SK-N-SH (cell line): ENCODE measurements around the gene SPON2.
A peak's percentile ranks its signal among the peaks of the same experiment; 100 is the strongest.

Experiments
- CHD2 ChIP-seq: fragments of 150-350 bp; IDR thresholded peaks from 2 replicates; pipeline ENCODE4 v1.6.1; 2018; ENCODE audit warnings: low read length; ENCODE audit not compliant: partially characterized antibody
- ELF1 ChIP-seq: IDR thresholded peaks from 2 replicates; pipeline ENCODE4 v1.4.0; 2012
- EP300 ChIP-seq, 2 experiments: IDR thresholded peaks; 2 replicates each; pipeline versions ENCODE4 v1.4.0 to v1.6.1; 2012; ENCODE audit warnings: borderline replicate concordance in 1 of 2, low read depth in 1 of 2, low read length in 1 of 2
- MEF2A ChIP-seq: IDR thresholded peaks from 2 replicates; pipeline ENCODE4 v1.4.0; 2012; ENCODE audit warnings: low read depth, borderline replicate concordance
- RCOR1 ChIP-seq: fragments of 150-350 bp; IDR thresholded peaks from 2 replicates; pipeline ENCODE4 v1.6.1; 2017; ENCODE audit warnings: antibody characterized with exemption, low read length
- RXRA ChIP-seq: IDR thresholded peaks from 2 replicates; pipeline ENCODE4 v1.4.0; 2012; ENCODE audit warnings: low read depth, mild to moderate bottlenecking, borderline replicate concordance
- TAF1 ChIP-seq: IDR thresholded peaks from 2 replicates; pipeline ENCODE4 v1.6.1; 2012; ENCODE audit warnings: low read depth, mild to moderate bottlenecking, low read length, moderate library complexity, borderline replicate concordance
- TF ChIP-seq, protein P1 (sequence below): fragments of 200-600 bp; sonication (generic); IDR thresholded peaks from 2 replicates; pipeline ENCODE4 v1.6.1; 2017; ENCODE audit warnings: antibody characterized with exemption, mild to moderate bottlenecking, moderate library complexity
- TF ChIP-seq, protein P2 (sequence below): IDR thresholded peaks from 2 replicates; pipeline ENCODE4 v1.4.0; 2012; ENCODE audit warnings: low read depth, borderline replicate concordance
- TF ChIP-seq, protein P3 (sequence below): IDR thresholded peaks from 2 replicates; pipeline ENCODE4 v1.4.0; 2012; ENCODE audit warnings: low read depth, borderline replicate concordance
- TF ChIP-seq, protein P4 (sequence below): fragments of 150-350 bp; IDR thresholded peaks from 2 replicates; pipeline ENCODE4 v1.6.1; 2016; ENCODE audit warnings: mild to moderate bottlenecking, low read depth, low read length

DNA sequence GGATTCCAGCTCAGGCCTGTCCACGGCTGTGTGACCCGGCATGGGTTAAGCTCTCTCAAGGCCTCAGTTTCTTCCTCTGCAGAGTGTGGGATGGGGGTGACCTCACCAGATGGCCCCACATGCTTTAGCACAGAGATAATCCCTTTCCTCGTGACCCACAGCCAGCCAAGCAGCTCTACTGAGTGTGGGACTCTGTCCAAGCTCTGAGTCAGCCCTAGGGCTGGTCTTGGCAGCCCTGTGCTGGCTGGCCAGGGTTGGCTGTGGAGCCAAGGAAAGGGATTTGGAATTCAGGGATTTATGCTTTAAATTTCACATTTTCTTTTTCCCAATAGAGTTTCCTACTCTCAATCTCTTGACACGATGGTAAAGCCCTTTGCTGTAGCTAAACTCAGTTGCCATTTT, 19.7 kb upstream of the SPON2 start:
- TF ChIP-seq, protein P1, sequence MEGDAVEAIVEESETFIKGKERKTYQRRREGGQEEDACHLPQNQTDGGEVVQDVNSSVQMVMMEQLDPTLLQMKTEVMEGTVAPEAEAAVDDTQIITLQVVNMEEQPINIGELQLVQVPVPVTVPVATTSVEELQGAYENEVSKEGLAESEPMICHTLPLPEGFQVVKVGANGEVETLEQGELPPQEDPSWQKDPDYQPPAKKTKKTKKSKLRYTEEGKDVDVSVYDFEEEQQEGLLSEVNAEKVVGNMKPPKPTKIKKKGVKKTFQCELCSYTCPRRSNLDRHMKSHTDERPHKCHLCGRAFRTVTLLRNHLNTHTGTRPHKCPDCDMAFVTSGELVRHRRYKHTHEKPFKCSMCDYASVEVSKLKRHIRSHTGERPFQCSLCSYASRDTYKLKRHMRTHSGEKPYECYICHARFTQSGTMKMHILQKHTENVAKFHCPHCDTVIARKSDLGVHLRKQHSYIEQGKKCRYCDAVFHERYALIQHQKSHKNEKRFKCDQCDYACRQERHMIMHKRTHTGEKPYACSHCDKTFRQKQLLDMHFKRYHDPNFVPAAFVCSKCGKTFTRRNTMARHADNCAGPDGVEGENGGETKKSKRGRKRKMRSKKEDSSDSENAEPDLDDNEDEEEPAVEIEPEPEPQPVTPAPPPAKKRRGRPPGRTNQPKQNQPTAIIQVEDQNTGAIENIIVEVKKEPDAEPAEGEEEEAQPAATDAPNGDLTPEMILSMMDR, result no peak
- no peak for TF ChIP-seq MEF2A
- peak in 1 of 2 experiments; percentile 61; a peak in 1 of 4 replicates for TF ChIP-seq EP300 (IDR thresholded peaks at IDR 0.05; ENCODE audit: borderline replicate concordance in 1 of 2, low read depth in 1 of 2, low read length in 1 of 2)
- no peak for TF ChIP-seq CHD2
- peak; percentile 61; the same call in 1 of the 2 replicates for TF ChIP-seq RXRA
- TF ChIP-seq, protein P2, sequence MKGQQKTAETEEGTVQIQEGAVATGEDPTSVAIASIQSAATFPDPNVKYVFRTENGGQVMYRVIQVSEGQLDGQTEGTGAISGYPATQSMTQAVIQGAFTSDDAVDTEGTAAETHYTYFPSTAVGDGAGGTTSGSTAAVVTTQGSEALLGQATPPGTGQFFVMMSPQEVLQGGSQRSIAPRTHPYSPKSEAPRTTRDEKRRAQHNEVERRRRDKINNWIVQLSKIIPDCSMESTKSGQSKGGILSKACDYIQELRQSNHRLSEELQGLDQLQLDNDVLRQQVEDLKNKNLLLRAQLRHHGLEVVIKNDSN, result peak; percentile 70; the same call in 1 of the 2 replicates
- TF ChIP-seq, protein P3, sequence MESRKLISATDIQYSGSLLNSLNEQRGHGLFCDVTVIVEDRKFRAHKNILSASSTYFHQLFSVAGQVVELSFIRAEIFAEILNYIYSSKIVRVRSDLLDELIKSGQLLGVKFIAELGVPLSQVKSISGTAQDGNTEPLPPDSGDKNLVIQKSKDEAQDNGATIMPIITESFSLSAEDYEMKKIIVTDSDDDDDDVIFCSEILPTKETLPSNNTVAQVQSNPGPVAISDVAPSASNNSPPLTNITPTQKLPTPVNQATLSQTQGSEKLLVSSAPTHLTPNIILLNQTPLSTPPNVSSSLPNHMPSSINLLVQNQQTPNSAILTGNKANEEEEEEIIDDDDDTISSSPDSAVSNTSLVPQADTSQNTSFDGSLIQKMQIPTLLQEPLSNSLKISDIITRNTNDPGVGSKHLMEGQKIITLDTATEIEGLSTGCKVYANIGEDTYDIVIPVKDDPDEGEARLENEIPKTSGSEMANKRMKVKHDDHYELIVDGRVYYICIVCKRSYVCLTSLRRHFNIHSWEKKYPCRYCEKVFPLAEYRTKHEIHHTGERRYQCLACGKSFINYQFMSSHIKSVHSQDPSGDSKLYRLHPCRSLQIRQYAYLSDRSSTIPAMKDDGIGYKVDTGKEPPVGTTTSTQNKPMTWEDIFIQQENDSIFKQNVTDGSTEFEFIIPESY, result no peak
- no peak for TF ChIP-seq TAF1
- TF ChIP-seq RCOR1, result 0 out of 2 replicates have a peak, but pooled peaks have one; percentile 31
- TF ChIP-seq, protein P4, sequence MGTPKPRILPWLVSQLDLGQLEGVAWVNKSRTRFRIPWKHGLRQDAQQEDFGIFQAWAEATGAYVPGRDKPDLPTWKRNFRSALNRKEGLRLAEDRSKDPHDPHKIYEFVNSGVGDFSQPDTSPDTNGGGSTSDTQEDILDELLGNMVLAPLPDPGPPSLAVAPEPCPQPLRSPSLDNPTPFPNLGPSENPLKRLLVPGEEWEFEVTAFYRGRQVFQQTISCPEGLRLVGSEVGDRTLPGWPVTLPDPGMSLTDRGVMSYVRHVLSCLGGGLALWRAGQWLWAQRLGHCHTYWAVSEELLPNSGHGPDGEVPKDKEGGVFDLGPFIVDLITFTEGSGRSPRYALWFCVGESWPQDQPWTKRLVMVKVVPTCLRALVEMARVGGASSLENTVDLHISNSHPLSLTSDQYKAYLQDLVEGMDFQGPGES, result no peak
- TF ChIP-seq ELF1, result no peak
